Stimulated activated CD4-positive, alpha-beta T cell treated with anti-CD3 and anti-CD28 coated beads, Interleukin-12 subunit alpha, Interleukin-12 subunit beta, amount 100 ng/mL, for 48 hours (primary cell): Measurements from ENCODE around the gene TRPM2.

ENCODE experiments used
- DNase-seq, 3 donors: peaks; one replicate each; pipeline ENCODE4 v3.0.0-alpha.2; 2020; ENCODE audit warnings: low read depth in 2 of 3, low spot score in 1 of 3

TRPM2 gene

GRCh38 chr21:44321846-44322450, 31.5 kb upstream of the TRPM2 start:
- no peak for DNase-seq

DNA sequence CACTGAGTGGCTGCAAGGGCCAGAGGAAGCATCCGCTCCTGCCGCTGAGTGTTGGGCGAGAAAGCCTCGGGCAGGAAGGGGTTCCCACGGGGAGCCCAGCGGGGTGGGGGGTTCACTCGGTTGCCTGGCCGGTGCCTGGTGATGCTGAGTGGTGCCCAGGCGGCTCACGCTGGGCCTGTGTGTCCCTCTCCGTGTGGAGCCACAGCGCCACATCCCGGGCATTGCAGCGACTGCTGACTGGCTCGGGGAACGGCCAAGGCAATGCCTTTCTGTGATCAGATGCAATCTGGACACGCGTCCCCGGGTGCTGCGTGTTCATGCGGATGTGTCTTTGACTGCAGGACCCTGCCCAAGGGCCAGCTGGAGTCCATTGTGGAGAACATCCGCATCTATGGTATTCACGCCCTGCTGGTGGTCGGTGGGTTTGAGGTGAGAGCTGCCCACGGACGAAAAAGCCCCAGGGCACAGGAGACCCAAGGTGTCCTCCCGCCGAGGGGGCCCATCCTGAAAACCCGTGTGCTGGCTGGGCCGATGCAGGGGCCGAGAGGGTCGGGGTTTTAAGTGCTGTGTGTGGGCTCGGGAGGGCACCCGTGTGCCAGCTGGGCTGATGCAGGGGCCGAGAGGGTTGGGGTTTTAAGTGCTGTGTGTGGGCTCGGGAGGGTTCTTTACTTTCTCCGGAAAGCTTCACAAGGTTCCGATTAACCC, 30.6 kb upstream of the TRPM2 start:
- DNase-seq: no peak

- no peak for DNase-seq
These were observed 29.8 kb upstream of the TRPM2 start for GRCh38 chr21:44323591-44323990.

DNA sequence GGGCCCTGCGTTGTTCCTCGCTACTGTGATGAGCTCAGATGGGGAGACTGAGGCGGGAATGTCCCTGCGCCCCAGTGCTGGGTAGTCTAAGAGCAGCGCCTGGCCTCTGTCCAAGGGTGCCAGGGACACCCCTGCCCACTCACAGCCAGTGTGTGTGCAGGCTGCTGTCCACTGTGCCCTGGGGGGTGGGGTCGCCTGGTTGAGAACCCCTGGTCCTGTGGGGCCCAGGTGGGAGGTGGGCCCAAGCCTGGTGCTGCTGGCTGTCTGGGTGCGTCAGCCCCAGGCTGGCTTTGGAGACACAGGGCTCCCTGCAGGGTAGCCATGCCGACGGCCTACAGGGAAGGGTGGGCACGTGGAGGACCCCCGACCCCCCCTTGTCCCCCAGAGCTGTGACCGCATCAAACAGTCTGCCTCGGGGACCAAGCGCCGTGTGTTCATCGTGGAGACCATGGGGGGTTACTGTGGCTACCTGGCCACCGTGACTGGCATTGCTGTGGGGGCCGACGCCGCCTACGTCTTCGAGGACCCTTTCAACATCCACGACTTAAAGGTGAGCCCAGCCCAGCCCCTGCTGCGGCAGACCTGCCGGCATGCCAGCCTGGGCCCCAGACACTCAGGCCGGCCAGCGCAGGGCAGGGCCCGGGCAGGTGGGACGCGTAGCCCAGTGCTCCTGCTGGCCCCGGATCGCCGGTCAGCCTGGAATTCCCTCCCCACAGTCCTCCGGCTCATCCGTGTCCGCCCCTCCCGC, 29.1 kb upstream of the TRPM2 start:
- no peak for DNase-seq

DNA sequence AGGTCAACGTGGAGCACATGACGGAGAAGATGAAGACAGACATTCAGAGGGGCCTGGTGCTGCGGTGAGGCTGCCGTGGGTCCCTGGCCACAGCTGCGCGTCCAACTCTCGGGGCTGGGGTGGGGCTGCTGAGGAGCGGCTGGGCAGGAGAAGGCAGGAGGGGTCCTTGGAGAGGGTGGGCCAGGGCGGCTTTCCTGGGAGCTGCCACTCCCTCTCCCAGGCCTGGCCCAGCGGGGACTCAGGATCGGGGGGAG, 28.6 kb upstream of the TRPM2 start:
- DNase-seq: no peak

GRCh38 chr21:44325386-44326271, 27.8 kb upstream of the TRPM2 start:
- DNase-seq: no peak

- DNase-seq: no peak
These were observed 27.2 kb upstream of the TRPM2 start for GRCh38 chr21:44326272-44326647.

DNA sequence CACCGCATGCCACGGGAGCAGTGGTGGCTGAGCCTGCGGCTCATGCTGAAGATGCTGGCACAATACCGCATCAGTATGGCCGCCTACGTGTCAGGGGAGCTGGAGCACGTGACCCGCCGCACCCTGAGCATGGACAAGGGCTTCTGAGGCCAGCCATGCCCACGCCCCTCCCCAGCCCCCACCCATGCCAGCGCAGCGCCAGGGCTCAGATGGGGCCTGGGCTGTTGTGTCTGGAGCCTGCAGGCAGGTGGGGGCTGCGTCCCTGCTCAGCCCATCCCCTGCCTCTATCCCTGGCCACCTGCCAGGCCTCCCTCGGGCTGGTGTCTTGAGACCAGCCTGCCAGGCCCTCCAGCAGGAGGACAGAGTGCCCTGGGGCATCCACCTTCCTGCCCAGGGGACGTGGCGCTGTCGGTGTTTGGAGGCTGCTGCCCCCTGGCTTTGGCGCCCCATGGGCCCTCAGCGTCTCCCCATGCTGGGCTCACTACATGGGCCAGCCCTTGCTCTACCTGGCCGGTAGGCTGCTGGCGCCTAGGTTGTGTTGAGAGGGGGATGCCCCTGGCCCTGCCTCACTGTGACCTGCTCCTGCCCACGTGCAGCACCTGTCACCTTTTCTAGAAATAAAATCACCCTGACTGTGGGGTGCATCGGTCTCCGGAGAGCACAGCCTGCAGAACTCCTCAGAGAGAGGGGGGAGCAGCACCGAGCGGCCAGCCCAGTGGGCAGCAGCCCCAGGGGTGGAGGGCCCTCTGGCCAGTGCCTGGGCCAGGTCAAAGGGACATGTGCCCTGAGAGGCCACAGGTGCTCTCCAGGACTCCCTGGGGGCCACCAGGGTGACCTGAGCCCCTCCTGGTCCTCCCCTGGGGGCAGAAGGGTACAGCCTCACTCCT, 26.5 kb upstream of the TRPM2 start:
- no peak for DNase-seq

DNA sequence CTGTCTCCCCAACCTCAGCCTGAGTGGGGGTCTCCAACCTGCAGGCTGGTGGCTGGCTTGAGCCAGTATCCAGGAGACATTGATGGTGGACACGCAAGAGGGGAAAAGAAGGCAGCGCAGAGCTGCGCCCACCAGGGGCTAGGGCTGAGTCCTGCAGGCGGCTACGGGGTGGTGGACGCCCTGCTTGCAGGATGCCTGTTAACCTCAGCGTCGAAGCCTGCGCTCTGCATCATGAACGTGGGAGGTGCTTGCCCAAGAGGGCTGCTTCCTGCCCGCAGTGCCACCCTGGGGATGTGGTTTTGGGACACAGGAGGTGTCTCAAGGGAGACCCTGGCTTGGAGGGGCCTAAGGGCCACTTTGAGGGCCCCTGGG, 25.8 kb upstream of the TRPM2 start:
- no peak for DNase-seq

DNA sequence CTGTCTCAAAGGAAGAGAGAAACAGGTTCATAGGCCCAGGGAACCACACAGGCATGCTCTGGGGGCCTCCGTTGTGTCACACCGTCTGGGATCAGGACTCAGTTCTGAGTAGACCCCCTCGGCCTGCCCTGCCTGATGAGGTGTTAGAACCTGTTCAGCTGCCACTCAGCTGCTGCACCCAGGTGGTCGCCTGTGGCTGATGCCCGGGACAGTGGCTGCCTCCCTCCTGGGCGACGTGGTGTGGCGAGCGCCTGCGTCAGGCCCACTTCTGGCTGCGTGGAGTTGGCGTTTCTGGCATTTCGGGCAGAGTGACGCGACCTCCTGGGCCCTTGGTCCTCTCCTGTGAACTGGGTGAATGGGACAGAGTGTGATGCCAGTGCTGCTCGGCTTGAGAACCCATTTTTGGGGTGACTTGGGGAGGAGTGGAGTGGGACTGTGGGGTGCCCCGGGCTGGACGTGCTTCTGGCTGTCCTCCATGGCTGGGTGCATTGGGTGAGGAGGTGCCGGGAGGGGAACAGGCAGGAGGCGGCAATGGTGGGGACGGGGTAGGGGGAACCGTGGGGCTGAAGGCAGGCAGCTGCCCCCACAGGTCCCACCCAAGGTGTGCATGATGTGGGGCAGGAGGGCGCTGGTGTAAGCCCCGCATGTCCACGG, 25.1 kb upstream of the TRPM2 start:
- DNase-seq: no peak

DNA sequence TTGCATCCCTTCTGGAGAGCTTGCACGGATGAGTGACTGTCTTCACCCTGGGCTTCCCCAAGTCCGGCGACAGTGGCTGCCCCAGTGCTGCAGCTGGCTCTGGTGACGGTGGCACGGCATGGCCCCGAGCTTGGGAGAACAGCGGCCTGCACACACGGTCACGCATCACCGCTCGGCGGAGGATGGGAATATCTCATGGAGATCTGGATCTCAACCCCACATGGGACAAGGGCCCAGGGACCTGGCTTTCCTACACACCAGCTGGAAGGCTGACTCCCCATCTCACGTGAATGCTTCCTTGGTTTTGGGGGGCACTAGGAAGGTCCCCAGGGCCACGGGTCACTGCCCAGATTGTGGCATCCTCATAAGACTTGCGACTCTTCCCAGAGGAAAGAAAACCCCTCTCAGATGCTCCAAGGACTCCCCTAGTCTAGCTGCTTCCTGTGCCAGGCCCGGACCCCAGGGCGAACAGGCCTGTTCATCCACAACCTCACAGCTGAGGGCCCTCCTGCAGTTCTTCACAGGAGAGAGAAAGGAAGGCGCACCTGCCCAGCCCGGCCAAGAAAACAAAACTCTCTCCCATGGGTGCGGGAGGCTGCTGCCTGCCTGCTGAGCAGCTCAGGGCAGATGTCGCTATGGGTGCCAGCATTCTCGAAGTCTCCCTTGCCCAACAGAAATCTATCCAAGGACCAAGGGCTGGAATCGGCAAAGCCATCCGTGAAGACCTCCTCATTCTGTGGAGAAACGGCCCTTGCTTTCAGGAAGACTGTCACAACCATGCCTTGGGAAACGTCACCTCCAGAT, 24.1 kb upstream of the TRPM2 start:
- DNase-seq: no peak

- DNase-seq: no peak
These were observed 23.3 kb upstream of the TRPM2 start for GRCh38 chr21:44329971-44330681.

- no peak for DNase-seq
These were observed 22.7 kb upstream of the TRPM2 start for GRCh38 chr21:44330698-44331097.

DNA sequence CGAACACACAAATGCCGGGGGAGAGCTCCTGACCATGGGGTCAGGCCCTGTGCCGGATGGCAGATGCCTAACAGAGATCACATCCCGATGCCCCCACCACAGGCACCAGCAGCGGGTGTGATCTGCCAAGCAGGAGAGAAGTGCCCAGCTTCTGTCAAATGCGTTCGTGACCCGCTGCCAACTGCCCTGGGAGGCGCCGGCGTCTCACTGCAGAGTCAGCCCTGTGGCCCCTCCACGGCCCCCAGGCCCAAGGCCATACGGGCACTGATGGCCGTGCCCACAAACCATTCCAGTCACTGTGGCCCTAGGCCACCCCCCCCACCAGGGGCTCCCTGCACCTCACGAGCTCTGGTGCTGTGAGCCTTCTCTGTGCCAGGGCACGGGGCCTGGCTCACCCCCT, 22.2 kb upstream of the TRPM2 start:
- DNase-seq: no peak

DNA sequence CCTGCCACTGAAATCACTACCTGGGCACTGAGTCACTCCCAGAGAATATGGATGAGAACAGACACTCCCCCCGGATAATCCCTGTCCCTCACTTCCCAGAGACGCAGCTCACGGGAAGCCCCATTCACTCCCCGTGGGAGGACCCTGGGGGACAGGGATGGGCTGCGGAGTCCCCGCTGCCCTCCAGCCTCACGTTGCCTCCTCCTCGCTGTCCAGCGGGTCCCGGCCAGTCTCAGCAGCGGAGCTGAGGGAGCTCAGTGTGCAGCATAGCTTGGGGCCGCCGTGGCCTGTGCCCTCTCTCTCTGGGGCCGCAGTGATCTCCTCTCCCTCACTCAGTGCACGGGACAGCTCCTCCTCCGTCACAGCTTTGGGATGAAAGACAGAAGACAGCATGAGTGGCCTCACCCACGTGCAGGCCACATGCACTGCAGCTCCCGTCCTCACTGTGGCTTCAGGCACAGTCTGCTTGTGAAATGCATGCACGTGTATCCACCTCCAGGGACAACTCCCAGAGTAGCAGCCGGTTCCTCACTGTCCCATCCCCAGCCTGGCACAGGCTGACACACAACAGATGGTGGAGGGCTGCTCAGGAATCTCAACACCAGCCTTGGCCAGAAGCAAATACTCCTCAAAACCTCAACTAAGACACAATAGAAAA, 21.6 kb upstream of the TRPM2 start:
- DNase-seq: no peak

DNA sequence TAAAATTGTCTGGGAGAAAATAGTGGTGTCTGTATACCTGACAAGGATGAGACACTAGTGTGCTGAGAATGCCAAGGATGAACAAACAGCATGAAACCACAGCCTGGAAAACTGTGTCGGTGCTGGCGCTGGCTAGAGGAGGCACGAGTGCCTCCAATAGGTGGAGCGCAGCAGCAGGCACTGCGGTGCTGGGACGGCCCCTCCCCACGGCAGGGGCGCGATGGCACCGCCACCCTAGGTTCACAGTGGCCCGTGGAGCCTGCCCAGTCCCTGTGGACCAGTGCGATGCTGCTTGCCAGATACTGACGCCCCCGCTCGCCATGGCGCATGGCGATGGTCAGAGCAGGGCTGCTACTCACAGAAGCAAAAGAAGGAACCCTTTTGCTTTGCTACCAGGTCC, 21.0 kb upstream of the TRPM2 start:
- DNase-seq: no peak

DNA sequence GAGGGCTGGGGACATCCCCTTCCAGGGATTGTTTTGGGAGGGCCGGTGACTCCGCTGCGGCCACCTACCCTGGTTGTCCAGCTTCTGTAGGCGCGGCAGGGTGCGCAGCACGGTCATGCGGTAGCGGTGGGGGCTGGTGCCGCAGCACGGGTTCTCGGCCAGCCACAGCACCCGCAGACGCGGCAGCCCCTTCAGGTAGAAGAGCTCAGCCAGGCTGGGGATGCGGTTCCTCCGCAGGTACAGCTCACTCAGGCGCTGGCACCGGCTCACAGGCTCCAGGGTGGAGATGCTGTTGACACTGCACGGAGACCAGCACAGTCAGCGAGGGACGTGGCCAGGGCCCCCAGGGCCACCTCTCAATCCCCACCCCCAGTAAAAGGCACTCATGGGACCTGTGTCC, 20.5 kb upstream of the TRPM2 start:
- DNase-seq: no peak
